Left ventricle myocardium inferior (tissue), 1 donor: ENCODE measurements around the gene BRD3. TPM values are rescaled to one million over a fixed set of nuclear protein-coding genes. Genes with fewer than 3 reads are reported as not detected.

Experiments used
- DNase-seq: peaks from one replicate; pipeline ENCODE4 v3.0.0-alpha.2; 2020
- H3K27ac ChIP-seq: fragments of 200-600 bp; replicated peaks from 2 replicates; pipeline ENCODE4 v1.8.0; 2021
- H3K27me3 ChIP-seq: fragments of 200-600 bp; 2 replicates; pipeline ENCODE4 v1.8.0; 2021; ENCODE audit warnings: low read depth
- H3K36me3 ChIP-seq: fragments of 200-600 bp; 2 replicates; pipeline ENCODE4 v1.8.0; 2021
- H3K4me1 ChIP-seq: fragments of 200-600 bp; 2 replicates; pipeline ENCODE4 v1.8.0; 2021
- H3K4me3 ChIP-seq: fragments of 200-600 bp; 2 replicates; pipeline ENCODE4 v1.8.0; 2021; ENCODE audit warnings: mild to moderate bottlenecking, moderate library complexity
- H3K9me3 ChIP-seq: fragments of 200-600 bp; replicated peaks from 2 replicates; pipeline ENCODE4 v1.8.0; 2021
- CTCF ChIP-seq: fragments of 200-600 bp; IDR thresholded peaks from 2 replicates; pipeline ENCODE4 v1.8.0; 2021; ENCODE audit warnings: antibody characterized with exemption, mild to moderate bottlenecking, borderline replicate concordance
- intact Hi-C: fragments of 100-400 bp; cut with micrococcal nuclease; formaldehyde crosslinking; loops from one replicate; pipeline ENCODE4 v1.11.0; 2022
- total RNA-seq: library from RNA; stranded (reverse); fragmentation: NEBNext Ultra II Directional; extraction: Animal tissue kit (Norgen Biotek cat#: 25700); gene quantifications from one replicate; pipeline ENCODE4 v1.2.1, GENCODE V29; 2021
- donor health status: DM: no; HTN: yes; CAD: no; lungs with severe emphysema.

BRD3 gene
- total RNA-seq, 1 donor from 2014 or later = 24.7 TPM

- H3K4me3 ChIP-seq = no peak overlapping the region
- H3K27me3 ChIP-seq = no peaks in the 10 kb centered on the region
- no peaks in the 10 kb centered on the region for H3K9me3 ChIP-seq
- no peak for DNase-seq
- peaks cover 95% of the 10 kb centered on the region for H3K36me3 ChIP-seq
- peaks cover 34% of the 10 kb centered on the region for H3K4me1 ChIP-seq
- no peak for TF ChIP-seq CTCF
- intact Hi-C loops = no loop called here
- H3K27ac ChIP-seq = no peak overlapping the region
Observed at GRCh38 chr9:134047868-134048581, 19.8 kb downstream of the BRD3 start.

GRCh38 chr9:134046894-134047681, 20.7 kb downstream of the BRD3 start:
- H3K27me3 ChIP-seq = no peaks in the 10 kb centered on the region
- H3K4me3 ChIP-seq = no peak overlapping the region
- intact Hi-C loops = no loop called here
- no peak for DNase-seq
- no peaks in the 10 kb centered on the region for H3K9me3 ChIP-seq
- H3K27ac ChIP-seq = no peak overlapping the region
- TF ChIP-seq CTCF = no peak
- H3K36me3 ChIP-seq = peaks cover 89% of the 10 kb centered on the region
- H3K4me1 ChIP-seq = peaks cover 34% of the 10 kb centered on the region

GRCh38 chr9:134045841-134046544, 21.8 kb downstream of the BRD3 start:
- peaks cover 41% of the 10 kb centered on the region for H3K4me1 ChIP-seq
- TF ChIP-seq CTCF = no peak
- no peak overlapping the region for H3K4me3 ChIP-seq
- no peak overlapping the region for H3K27ac ChIP-seq
- DNase-seq = no peak
- no peaks in the 10 kb centered on the region for H3K9me3 ChIP-seq
- H3K36me3 ChIP-seq = peaks cover 89% of the 10 kb centered on the region
- intact Hi-C loops = no loop called here
- H3K27me3 ChIP-seq = no peaks in the 10 kb centered on the region

GRCh38 chr9:134044944-134045343, 22.9 kb downstream of the BRD3 start:
- H3K9me3 ChIP-seq = no peaks in the 10 kb centered on the region

More at GRCh38 chr9:134044944-134045343, 22.9 kb downstream of the BRD3 start:
- no peaks in the 10 kb centered on the region for H3K27me3 ChIP-seq
- peaks cover 86% of the 10 kb centered on the region for H3K36me3 ChIP-seq
- TF ChIP-seq CTCF = no peak
- peaks cover 43% of the 10 kb centered on the region for H3K4me1 ChIP-seq
- intact Hi-C loops = no loop called here
- DNase-seq = no peak
- no peak overlapping the region for H3K4me3 ChIP-seq
- H3K27ac ChIP-seq = no peak overlapping the region
